ENCODE results near the gene CHIT1. TPM values are rescaled to one million over a fixed set of nuclear protein-coding genes. Genes with fewer than 3 reads are reported as not detected.
A peak's percentile ranks its signal among the peaks of the same experiment; 100 is the strongest.

Gene CHIT1
- total and polyA plus RNA-seq, 8 donors: 0.09 to 3.0 (median 0.24) TPM; not detected in 1

GRCh38 chr1:203204756-203205155 is 24.7 kb downstream of the CHIT1 start:
- no peak overlapping the region for H3K27ac ChIP-seq
- H3K27me3 ChIP-seq: no peaks in the 10 kb centered on the region
- DNase-seq (no peak), ATAC-seq (no peak)
- intact Hi-C loops (cut with DNase I): no loop called here
- H3K9me3 ChIP-seq: no peaks in the 10 kb centered on the region
- H3K36me3 ChIP-seq: no peaks in the 10 kb centered on the region
- TF ChIP-seq CTCF (IDR thresholded peaks at IDR 0.05): no peak
- H3K4me3 ChIP-seq: no peak overlapping the region
- peaks cover 3 to 36% of the 10 kb centered on the region in 2 donors for H3K4me1 ChIP-seq

GRCh38 chr1:203202431-203203245 is 26.8 kb downstream of the CHIT1 start:
- peak; percentile 64 for ATAC-seq
- peak in 3 of 4 donors; percentile 63 to 84 (median 67) for DNase-seq
- Histone ChIP-seq H3K4me1 (peaks cover 9 to 47% of the 10 kb centered on the region in 2 donors), H3K4me3 (no peak overlapping the region), H3K9me3 (no peaks in the 10 kb centered on the region), H3K27ac (peak overlapping the region; percentile 61 to 68), H3K27me3 (no peaks in the 10 kb centered on the region), H3K36me3 (no peaks in the 10 kb centered on the region)
- no peak for TF ChIP-seq CTCF (IDR thresholded peaks at IDR 0.05)
- intact Hi-C loops (cut with DNase I): no loop called here

GRCh38 chr1:203201516-203202205 is 27.8 kb downstream of the CHIT1 start:
- Histone ChIP-seq H3K27ac (peak overlapping the region; percentile 61 to 68), H3K9me3 (no peaks in the 10 kb centered on the region), H3K27me3 (no peaks in the 10 kb centered on the region), H3K4me3 (no peak overlapping the region), H3K36me3 (no peaks in the 10 kb centered on the region), H3K4me1 (peaks cover 9 to 48% of the 10 kb centered on the region in 2 donors)
- ATAC-seq (no peak), DNase-seq (no peak)
- intact Hi-C loops (cut with DNase I): no loop called here
- no peak for TF ChIP-seq CTCF (IDR thresholded peaks at IDR 0.05)

- Histone ChIP-seq H3K36me3 (no peaks in the 10 kb centered on the region), H3K9me3 (no peaks in the 10 kb centered on the region), H3K4me1 (peaks cover 9 to 48% of the 10 kb centered on the region in 2 donors), H3K4me3 (no peak overlapping the region), H3K27me3 (no peaks in the 10 kb centered on the region), H3K27ac (peak overlapping the region; percentile 51 to 68)
- no peak for TF ChIP-seq CTCF (IDR thresholded peaks at IDR 0.05)
- DNase-seq (no peak), ATAC-seq (no peak)
- intact Hi-C loops (cut with DNase I): no loop called here
Measured at GRCh38 chr1:203200916-203201315, 28.6 kb downstream of the CHIT1 start.
